ENCODE measurements around the gene MED1.
"Not testable (repeated sequence)": the region's sequence is repeated elsewhere in the genome, so short reads cannot be mapped to it uniquely, and the experiment has no call there.

The MED1 gene

DNA sequence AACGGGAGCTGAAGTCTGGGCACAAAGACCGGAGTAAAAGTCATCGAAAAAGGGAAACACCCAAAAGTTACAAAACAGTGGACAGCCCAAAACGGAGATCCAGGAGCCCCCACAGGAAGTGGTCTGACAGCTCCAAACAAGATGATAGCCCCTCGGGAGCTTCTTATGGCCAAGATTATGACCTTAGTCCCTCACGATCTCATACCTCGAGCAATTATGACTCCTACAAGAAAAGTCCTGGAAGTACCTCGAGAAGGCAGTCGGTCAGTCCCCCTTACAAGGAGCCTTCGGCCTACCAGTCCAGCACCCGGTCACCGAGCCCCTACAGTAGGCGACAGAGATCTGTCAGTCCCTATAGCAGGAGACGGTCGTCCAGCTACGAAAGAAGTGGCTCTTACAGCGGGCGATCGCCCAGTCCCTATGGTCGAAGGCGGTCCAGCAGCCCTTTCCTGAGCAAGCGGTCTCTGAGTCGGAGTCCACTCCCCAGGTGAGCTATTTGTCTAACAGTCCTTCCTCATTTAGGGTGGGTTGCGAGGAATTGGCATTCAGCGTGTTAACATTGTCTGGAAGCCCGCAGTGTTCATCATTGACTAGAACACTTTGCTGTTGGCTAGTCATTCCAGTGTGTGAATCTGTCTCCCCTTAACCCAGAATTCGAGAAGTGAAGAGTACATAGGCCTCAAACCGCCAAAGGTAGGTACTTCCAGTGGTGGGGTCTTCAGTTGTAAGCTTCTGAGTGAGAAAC is 11.7 kb upstream of the MED1 start:
- Histone ChIP-seq H3K36me3 (ENCODE audit: insufficient read depth, low read length) (peaks cover 13% of the 10 kb centered on the region), H2AFZ (ENCODE audit: low read depth, low read length) (no peak overlapping the region), H3K27me3 (ENCODE audit: insufficient read depth, low read length) (no peaks in the 10 kb centered on the region), H3K4me1 (ENCODE audit: insufficient read depth, low read length) (peaks cover 17% of the 10 kb centered on the region), H3K9me3 (ENCODE audit: low read length) (no peaks in the 10 kb centered on the region), H3K4me3 (ENCODE audit: low read length) (peak overlapping the region; percentile 88)

DNA sequence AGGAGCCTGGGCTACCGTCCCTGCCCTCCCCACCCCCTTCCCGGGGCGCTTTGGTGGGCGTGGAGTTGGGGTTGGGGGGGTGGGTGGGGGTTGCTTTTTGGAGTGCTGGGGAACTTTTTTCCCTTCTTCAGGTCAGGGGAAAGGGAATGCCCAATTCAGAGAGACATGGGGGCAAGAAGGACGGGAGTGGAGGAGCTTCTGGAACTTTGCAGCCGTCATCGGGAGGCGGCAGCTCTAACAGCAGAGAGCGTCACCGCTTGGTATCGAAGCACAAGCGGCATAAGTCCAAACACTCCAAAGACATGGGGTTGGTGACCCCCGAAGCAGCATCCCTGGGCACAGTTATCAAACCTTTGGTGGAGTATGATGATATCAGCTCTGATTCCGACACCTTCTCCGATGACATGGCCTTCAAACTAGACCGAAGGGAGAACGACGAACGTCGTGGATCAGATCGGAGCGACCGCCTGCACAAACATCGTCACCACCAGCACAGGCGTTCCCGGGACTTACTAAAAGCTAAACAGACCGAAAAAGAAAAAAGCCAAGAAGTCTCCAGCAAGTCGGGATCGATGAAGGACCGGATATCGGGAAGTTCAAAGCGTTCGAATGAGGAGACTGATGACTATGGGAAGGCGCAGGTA is 11.0 kb upstream of the MED1 start:
- H3K27me3 ChIP-seq (ENCODE audit: insufficient read depth, low read length), result no peaks in the 10 kb centered on the region
- H3K9me3 ChIP-seq (ENCODE audit: low read length), result no peaks in the 10 kb centered on the region
- peak overlapping the region; percentile 88 for H3K4me3 ChIP-seq (ENCODE audit: low read length)
- no peak overlapping the region for H2AFZ ChIP-seq (ENCODE audit: low read depth, low read length)
- peaks cover 6% of the 10 kb centered on the region for H3K36me3 ChIP-seq (ENCODE audit: insufficient read depth, low read length)
- H3K4me1 ChIP-seq (ENCODE audit: insufficient read depth, low read length), result peaks cover 17% of the 10 kb centered on the region

DNA sequence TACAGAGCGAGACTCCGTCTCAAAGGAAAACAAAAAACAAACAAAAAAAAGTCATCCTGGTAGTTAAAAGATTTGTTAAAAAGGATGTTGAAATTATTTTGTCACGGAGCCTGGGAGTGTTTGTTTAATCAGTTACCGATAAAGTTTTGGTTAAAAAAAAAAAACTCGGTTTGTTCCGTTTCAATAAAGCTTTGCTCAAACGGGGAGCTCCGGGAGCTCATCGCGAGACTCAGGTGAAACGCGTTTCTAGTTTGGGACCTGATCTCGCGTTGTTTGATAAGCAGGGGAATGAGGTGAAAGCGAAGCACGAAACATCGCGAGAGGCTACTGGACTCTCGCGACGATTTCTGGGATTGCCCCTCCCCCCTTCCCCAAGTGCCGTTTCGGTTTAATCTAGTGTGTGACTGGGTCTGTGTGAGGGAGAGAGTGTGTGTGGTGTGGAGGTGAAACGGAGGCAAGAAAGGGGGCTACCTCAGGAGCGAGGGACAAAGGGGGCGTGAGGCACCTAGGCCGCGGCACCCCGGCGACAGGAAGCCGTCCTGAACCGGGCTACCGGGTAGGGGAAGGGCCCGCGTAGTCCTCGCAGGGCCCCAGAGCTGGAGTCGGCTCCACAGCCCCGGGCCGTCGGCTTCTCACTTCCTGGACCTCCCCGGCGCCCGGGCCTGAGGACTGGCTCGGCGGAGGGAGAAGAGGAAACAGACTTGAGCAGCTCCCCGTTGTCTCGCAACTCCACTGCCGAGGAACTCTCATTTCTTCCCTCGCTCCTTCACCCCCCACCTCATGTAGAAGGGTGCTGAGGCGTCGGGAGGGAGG is 10.3 kb upstream of the MED1 start, which contains the start of gene CDK12:
TSS of gene CDK12 (plus strand) at position 374 of the 813 bp plus-strand sequence. CDS start 586 bp downstream, outside the sequence.
- Histone ChIP-seq H3K4me1 (ENCODE audit: insufficient read depth, low read length) (peaks cover 17% of the 10 kb centered on the region), H2AFZ (ENCODE audit: low read depth, low read length) (peak within 1 kb of the TSS; percentile 88), H3K27me3 (ENCODE audit: insufficient read depth, low read length) (no peaks in the 10 kb centered on the region), H3K9me3 (ENCODE audit: low read length) (no peaks in the 10 kb centered on the region), H3K36me3 (ENCODE audit: insufficient read depth, low read length) (peaks cover 5% of the 10 kb centered on the region), H3K4me3 (ENCODE audit: low read length) (peak within 1 kb of the TSS; percentile 88)

DNA sequence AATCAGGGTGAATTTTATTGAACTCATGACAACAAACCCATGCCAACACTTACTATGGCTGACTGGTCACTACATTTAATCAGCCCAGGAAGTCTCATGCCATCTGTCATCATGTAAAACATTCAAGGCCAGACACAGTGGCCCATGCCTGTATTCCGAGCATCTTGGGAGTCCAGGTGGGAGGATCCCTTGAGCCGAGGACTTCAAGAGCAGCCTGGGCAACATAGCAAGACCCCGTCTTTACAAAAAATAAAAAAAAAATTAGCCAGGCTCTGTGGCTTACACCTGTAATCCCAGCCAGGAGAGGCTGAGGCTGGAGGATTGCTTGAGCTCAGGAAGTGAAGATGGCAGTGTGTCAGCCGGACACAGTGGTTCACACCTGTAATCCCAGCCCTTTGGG is 4.9 kb upstream of the MED1 start:
- H3K4me3 ChIP-seq (ENCODE audit: low read length), result no peak overlapping the region
- H3K9me3 ChIP-seq (ENCODE audit: low read length), result no peaks in the 10 kb centered on the region
- no peaks in the 10 kb centered on the region for H3K36me3 ChIP-seq (ENCODE audit: insufficient read depth, low read length)
- no peaks in the 10 kb centered on the region for H3K27me3 ChIP-seq (ENCODE audit: insufficient read depth, low read length)
- no peak overlapping the region for H2AFZ ChIP-seq (ENCODE audit: low read depth, low read length)
- no peaks in the 10 kb centered on the region for H3K4me1 ChIP-seq (ENCODE audit: insufficient read depth, low read length)

- Histone ChIP-seq H3K4me1 (ENCODE audit: insufficient read depth, low read length) (peaks cover 7% of the 10 kb centered on the region), H3K27me3 (ENCODE audit: insufficient read depth, low read length) (no peaks in the 10 kb centered on the region), H3K9me3 (ENCODE audit: low read length) (no peaks in the 10 kb centered on the region), H3K36me3 (ENCODE audit: insufficient read depth, low read length) (peaks cover 32% of the 10 kb centered on the region), H2AFZ (ENCODE audit: low read depth, low read length) (no peak overlapping the region), H3K4me3 (ENCODE audit: low read length) (peak overlapping the region; percentile 81)
Measured at GRCh38 chr17:39450051-39450450, 1.0 kb downstream of the MED1 start.

DNA sequence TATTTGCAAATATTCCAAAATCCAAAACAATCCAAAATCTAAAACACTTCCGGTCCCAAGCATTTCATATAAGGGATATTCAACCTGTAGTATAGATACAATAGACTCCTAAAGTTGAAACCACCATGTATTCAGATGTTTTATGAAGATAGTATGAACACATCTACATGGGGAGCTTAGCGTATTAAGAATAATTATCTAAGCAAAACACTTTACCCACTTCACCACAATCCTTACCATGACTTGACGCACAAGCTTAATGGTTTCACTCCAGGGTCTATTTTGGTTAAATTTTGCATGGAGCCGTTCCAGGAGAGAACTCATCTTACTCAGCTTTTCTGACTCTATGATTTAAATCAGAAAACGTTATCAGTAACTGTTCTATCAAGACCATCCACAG is 3.5 kb downstream of the MED1 start:
- H2AFZ ChIP-seq (ENCODE audit: low read depth, low read length), result no peak overlapping the region
- H3K9me3 ChIP-seq (ENCODE audit: low read length), result no peaks in the 10 kb centered on the region
- no peaks in the 10 kb centered on the region for H3K27me3 ChIP-seq (ENCODE audit: insufficient read depth, low read length)
- H3K4me3 ChIP-seq (ENCODE audit: low read length), result no peak overlapping the region
- H3K4me1 ChIP-seq (ENCODE audit: insufficient read depth, low read length), result peaks cover 7% of the 10 kb centered on the region
- peaks cover 48% of the 10 kb centered on the region for H3K36me3 ChIP-seq (ENCODE audit: insufficient read depth, low read length)

DNA sequence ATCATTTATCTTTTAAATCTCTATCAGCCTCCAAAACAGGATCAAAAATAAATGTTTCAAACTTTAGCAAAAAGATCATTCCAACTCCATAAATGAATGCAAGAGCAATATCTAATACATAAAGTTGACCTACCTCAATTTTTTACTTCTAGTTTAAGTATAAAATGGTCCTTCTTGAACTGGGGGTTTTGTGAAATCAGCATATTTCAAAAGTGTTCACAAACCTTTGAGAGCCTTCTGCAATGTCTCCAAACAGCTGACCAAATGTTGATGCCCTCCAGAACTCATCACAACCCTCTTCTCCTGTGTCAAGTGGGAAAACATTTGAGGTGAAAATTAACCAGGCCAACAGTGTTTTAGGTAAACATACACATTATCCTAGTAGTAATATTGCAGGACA is 7.7 kb downstream of the MED1 start:
- no peaks in the 10 kb centered on the region for H3K9me3 ChIP-seq (ENCODE audit: low read length)
- peaks cover 80% of the 10 kb centered on the region for H3K36me3 ChIP-seq (ENCODE audit: insufficient read depth, low read length)
- no peaks in the 10 kb centered on the region for H3K4me1 ChIP-seq (ENCODE audit: insufficient read depth, low read length)
- no peak overlapping the region for H3K4me3 ChIP-seq (ENCODE audit: low read length)
- no peaks in the 10 kb centered on the region for H3K27me3 ChIP-seq (ENCODE audit: insufficient read depth, low read length)
- no peak overlapping the region for H2AFZ ChIP-seq (ENCODE audit: low read depth, low read length)

- H3K9me3 ChIP-seq (ENCODE audit: low read length); H3K4me3 ChIP-seq (ENCODE audit: low read length); H3K4me1 ChIP-seq (ENCODE audit: insufficient read depth, low read length); H3K27me3 ChIP-seq (ENCODE audit: insufficient read depth, low read length); H2AFZ ChIP-seq (ENCODE audit: low read depth, low read length): not testable (repeated sequence)
- H3K36me3 ChIP-seq (ENCODE audit: insufficient read depth, low read length), result peaks cover 69% of the 10 kb centered on the region
Measured at GRCh38 chr17:39439868-39440267, 11.2 kb downstream of the MED1 start.

GRCh38 chr17:39429600-39429999 is 21.5 kb downstream of the MED1 start:
- Histone ChIP-seq H3K9me3 (ENCODE audit: low read length) (no peaks in the 10 kb centered on the region), H2AFZ (ENCODE audit: low read depth, low read length) (no peak overlapping the region), H3K4me3 (ENCODE audit: low read length) (no peak overlapping the region), H3K4me1 (ENCODE audit: insufficient read depth, low read length) (no peaks in the 10 kb centered on the region), H3K27me3 (ENCODE audit: insufficient read depth, low read length) (no peaks in the 10 kb centered on the region), H3K36me3 (ENCODE audit: insufficient read depth, low read length) (peaks cover 75% of the 10 kb centered on the region)

DNA sequence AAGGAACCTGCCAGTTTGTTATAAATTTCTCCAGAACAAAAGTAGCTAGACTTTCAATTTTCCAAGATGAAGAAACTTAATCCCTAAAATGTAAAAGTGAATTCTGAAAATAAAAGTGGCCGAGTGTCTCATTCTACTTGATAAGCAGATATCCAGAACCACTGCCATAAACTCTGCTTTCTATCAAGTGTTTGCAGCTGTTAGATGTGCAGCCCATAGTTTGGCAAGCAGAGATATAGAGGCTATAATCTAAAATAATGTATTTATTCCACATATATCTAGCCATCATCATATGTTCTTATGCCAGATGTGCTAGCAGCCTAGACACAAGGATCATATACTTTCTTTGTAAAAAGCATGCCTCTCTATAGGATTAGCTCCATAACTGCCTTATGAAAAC is 34.9 kb downstream of the MED1 start:
- H3K4me1 ChIP-seq (ENCODE audit: insufficient read depth, low read length), result no peaks in the 10 kb centered on the region
- H2AFZ ChIP-seq (ENCODE audit: low read depth, low read length), result no peak overlapping the region
- no peaks in the 10 kb centered on the region for H3K27me3 ChIP-seq (ENCODE audit: insufficient read depth, low read length)
- no peaks in the 10 kb centered on the region for H3K9me3 ChIP-seq (ENCODE audit: low read length)
- H3K36me3 ChIP-seq (ENCODE audit: insufficient read depth, low read length), result peaks cover 65% of the 10 kb centered on the region
- no peak overlapping the region for H3K4me3 ChIP-seq (ENCODE audit: low read length)

- Histone ChIP-seq H3K4me1 (ENCODE audit: insufficient read depth, low read length) (no peaks in the 10 kb centered on the region), H3K9me3 (ENCODE audit: low read length) (no peaks in the 10 kb centered on the region), H3K4me3 (ENCODE audit: low read length) (no peak overlapping the region), H3K27me3 (ENCODE audit: insufficient read depth, low read length) (no peaks in the 10 kb centered on the region), H3K36me3 (ENCODE audit: insufficient read depth, low read length) (peaks cover 63% of the 10 kb centered on the region), H2AFZ (ENCODE audit: low read depth, low read length) (no peak overlapping the region)
Measured at GRCh38 chr17:39410279-39410678, 40.8 kb downstream of the MED1 start.

GRCh38 chr17:39408360-39408759 is 42.7 kb downstream of the MED1 start:
- Histone ChIP-seq H3K27me3 (ENCODE audit: insufficient read depth, low read length) (no peaks in the 10 kb centered on the region), H3K9me3 (ENCODE audit: low read length) (no peaks in the 10 kb centered on the region), H2AFZ (ENCODE audit: low read depth, low read length) (no peak overlapping the region), H3K36me3 (ENCODE audit: insufficient read depth, low read length) (peaks cover 56% of the 10 kb centered on the region), H3K4me1 (ENCODE audit: insufficient read depth, low read length) (no peaks in the 10 kb centered on the region), H3K4me3 (ENCODE audit: low read length) (no peak overlapping the region)

DNA sequence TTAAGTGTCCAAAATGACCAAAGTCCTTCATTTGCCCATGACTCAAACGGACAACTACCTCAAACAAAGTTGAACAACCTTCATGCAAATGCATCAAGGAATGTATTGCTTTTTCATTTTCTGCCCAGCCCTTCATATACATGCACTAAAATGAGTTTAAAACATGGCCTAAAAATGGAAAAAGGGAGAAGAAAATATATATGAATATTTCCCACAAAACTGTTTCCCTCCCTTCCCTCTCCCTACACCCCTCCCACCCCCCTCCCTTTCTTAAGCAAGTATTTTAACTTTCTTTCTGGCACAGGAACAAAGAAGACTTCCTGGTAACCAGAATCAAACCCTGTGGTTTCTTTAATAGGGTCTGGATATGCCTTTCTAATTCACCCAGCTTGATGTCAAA is 44.1 kb downstream of the MED1 start:
- no peaks in the 10 kb centered on the region for H3K4me1 ChIP-seq (ENCODE audit: insufficient read depth, low read length)
- H3K4me3 ChIP-seq (ENCODE audit: low read length), result no peak overlapping the region
- peaks cover 49% of the 10 kb centered on the region for H3K36me3 ChIP-seq (ENCODE audit: insufficient read depth, low read length)

More for the DNA sequence above, 44.1 kb downstream of the MED1 start:
- H3K27me3 ChIP-seq (ENCODE audit: insufficient read depth, low read length), result no peaks in the 10 kb centered on the region
- no peaks in the 10 kb centered on the region for H3K9me3 ChIP-seq (ENCODE audit: low read length)
- H2AFZ ChIP-seq (ENCODE audit: low read depth, low read length), result no peak overlapping the region

Measured in neuron (in vitro differentiated cells).